NCI-H2227 (cell line): ENCODE measurements around the gene PDZD2.
A peak's percentile ranks its signal among the peaks of the same experiment; 100 is the strongest.
"Not testable (repeated sequence)": the region's sequence is repeated elsewhere in the genome, so short reads cannot be mapped to it uniquely, and the experiment has no call there.

Experiments
- DNase-seq: peaks from one replicate; lab custom pipeline; 2025; ENCODE audit not compliant: unreplicated experiment; lab: John Stamatoyannopoulos, UW

The PDZD2 gene

GRCh38 chr5:32059761-32060530, 421.0 kb downstream of the PDZD2 start:
- no peak for DNase-seq

- no peak for DNase-seq
Measured at GRCh38 chr5:32061236-32061635, 422.3 kb downstream of the PDZD2 start.

- DNase-seq = no peak
Measured at GRCh38 chr5:32066448-32066847, 427.5 kb downstream of the PDZD2 start.

GRCh38 chr5:32067774-32068470, 429.0 kb downstream of the PDZD2 start:
- no peak for DNase-seq

GRCh38 chr5:32068561-32068960, 429.6 kb downstream of the PDZD2 start:
- DNase-seq = no peak

GRCh38 chr5:32069396-32069795, 430.5 kb downstream of the PDZD2 start:
- no peak for DNase-seq

- DNase-seq = no peak
Measured at GRCh38 chr5:32071351-32071944, 432.5 kb downstream of the PDZD2 start.

- DNase-seq = no peak
Measured at GRCh38 chr5:32072054-32072453, 433.1 kb downstream of the PDZD2 start.

GRCh38 chr5:32074401-32074800, 435.5 kb downstream of the PDZD2 start:
- DNase-seq = no peak

GRCh38 chr5:32076699-32077695, 438.1 kb downstream of the PDZD2 start:
- peak; percentile 55 for DNase-seq

GRCh38 chr5:32078855-32079254, 439.9 kb downstream of the PDZD2 start:
- not testable (repeated sequence) for DNase-seq

GRCh38 chr5:32080565-32080964, 441.6 kb downstream of the PDZD2 start:
- not testable (repeated sequence) for DNase-seq

- no peak for DNase-seq
Measured at GRCh38 chr5:32082701-32083100, 443.8 kb downstream of the PDZD2 start.

- no peak for DNase-seq
Measured at GRCh38 chr5:32083981-32084430, 445.1 kb downstream of the PDZD2 start.

- no peak for DNase-seq
Measured at GRCh38 chr5:32087086-32088082, 448.5 kb downstream of the PDZD2 start.

GRCh38 chr5:32088214-32088613, 449.3 kb downstream of the PDZD2 start:
- no peak for DNase-seq

- no peak for DNase-seq
Measured at GRCh38 chr5:32089146-32090000, 450.4 kb downstream of the PDZD2 start.

- DNase-seq = no peak
Measured at GRCh38 chr5:32090026-32090754, 451.3 kb downstream of the PDZD2 start.
